ENCODE data around the gene TMEM121. TPM values are rescaled to one million over a fixed set of nuclear protein-coding genes. Genes with fewer than 3 reads are reported as not detected.

The TMEM121 gene
- total and polyA plus RNA-seq, 2 of the 8 experiments (the other 6 are each of a cell fraction or from before 2014, with no cell fraction given) = 1.9 TPM; not detected in 1

DNA sequence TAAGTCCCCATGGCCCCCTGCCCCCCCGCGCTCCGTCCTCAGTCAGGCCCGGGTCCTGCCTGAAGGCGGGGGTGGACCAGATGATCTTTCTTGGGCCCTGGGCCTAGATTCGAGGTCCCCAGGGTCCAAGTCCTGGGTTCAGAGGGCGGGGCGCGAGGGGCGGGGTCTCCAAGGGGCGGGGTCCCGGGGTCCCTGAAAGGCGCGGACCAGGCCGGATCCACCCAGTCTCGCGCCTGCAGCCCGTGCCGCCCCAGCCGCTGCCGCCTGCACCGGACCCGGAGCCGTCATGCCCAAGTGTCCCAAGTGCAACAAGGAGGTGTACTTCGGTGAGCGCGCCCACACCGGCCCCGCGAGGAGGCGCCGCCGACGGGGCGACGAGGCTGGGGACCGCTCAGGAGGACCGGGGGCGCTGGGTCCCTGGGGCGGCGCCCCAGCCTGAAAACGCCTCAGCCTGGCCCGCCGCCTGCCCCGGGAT is 39.4 kb upstream of the TMEM121 start:
- Histone ChIP-seq H3K4me1 (replicated peaks in 1 of 4; ENCODE audit: control insufficient read depth in 3 of 4, insufficient read depth in 4 of 4, low read length in 3 of 4) (peaks cover 0 to 25% (median 8%) of the 10 kb centered on the region in 4 experiments; a peak in 5 of 7 replicates), H2BK15ac (ENCODE audit: low read length) (no peak overlapping the region), H4K8ac (ENCODE audit: extremely low read depth, insufficient read depth, low read length) (peak overlapping the region; percentile 68; the same call in 1 of the 2 replicates), H3K9me3 (ENCODE audit: insufficient read depth in 2 of 2, low read depth in 1 of 2, low read length in 1 of 2) (no peaks in the 10 kb centered on the region), H3K23me2 (ENCODE audit: low read depth, low read length) (peaks cover 9% of the 10 kb centered on the region; the same call in 1 of the 2 replicates), H2AFZ (ENCODE audit: low read length) (no peak overlapping the region), H3K4me3 (ENCODE audit: extremely low read depth in 1 of 4, insufficient read depth in 2 of 4, low read depth in 3 of 4, low read length in 4 of 4) (peak overlapping the region; percentile 21 to 61 (median 24); a peak in 7 of 8 replicates), H3K9ac (replicated peaks in 1 of 4; ENCODE audit: extremely low read depth in 1 of 4, low read depth in 3 of 4, low read length in 3 of 4) (no peak overlapping the region; a peak in 1 of 7 replicates), H2BK5ac (ENCODE audit: low read depth, low read length) (no peak overlapping the region), H3K14ac (ENCODE audit: insufficient read length) (no peak overlapping the region), H3K27ac (ENCODE audit: low read depth, low read length) (no peak overlapping the region), H2BK20ac (ENCODE audit: low read length) (no peak overlapping the region), H2BK120ac (replicated peaks; ENCODE audit: low read depth, low read length) (no peak overlapping the region), H3K56ac (replicated peaks; ENCODE audit: insufficient read length, low read depth, low read length) (no peak overlapping the region), H3K27me3 (replicated peaks in 1 of 4; ENCODE audit: control insufficient read depth in 3 of 4, extremely low read depth in 1 of 4, insufficient read depth in 3 of 4, low read length in 3 of 4) (peaks cover 30 to 70% (median 58%) of the 10 kb centered on the region in 4 experiments), H3K4ac (replicated peaks; ENCODE audit: insufficient read length, low read depth, low read length) (no peak overlapping the region), H3K23ac (ENCODE audit: insufficient read length) (no peak overlapping the region), H4K20me1 (replicated peaks in 1 of 2; ENCODE audit: control insufficient read depth in 1 of 2, insufficient read depth in 2 of 2, low read length in 2 of 2) (peaks cover 0 to 11% of the 10 kb centered on the region in 2 experiments), H2BK12ac (ENCODE audit: low read depth, low read length) (no peak overlapping the region), H3K79me1 (ENCODE audit: low read depth, low read length) (no peaks in the 10 kb centered on the region), H3K36me3 (ENCODE audit: control insufficient read depth in 2 of 4, insufficient read depth in 4 of 4, low read length in 3 of 4) (no peaks in the 10 kb centered on the region), H3K18ac (ENCODE audit: extremely low read depth, low read length) (no peak overlapping the region; the same call in 1 of the 2 replicates), H4K91ac (replicated peaks; ENCODE audit: insufficient read length, low read length) (no peak overlapping the region), H2AK5ac (ENCODE audit: low read depth, low read length) (no peak overlapping the region), H3K4me2 (ENCODE audit: insufficient read depth in 1 of 2, low read depth in 2 of 2, low read length in 2 of 2) (peak overlapping the region; percentile 53 to 75), H4K5ac (ENCODE audit: insufficient read length, low read depth, low read length) (no peak overlapping the region), H3K79me2 (ENCODE audit: control insufficient read depth in 1 of 2, insufficient read depth in 2 of 2, low read length in 2 of 2) (no peaks in the 10 kb centered on the region)
- POLR2A ChIA-PET (ENCODE audit: partially characterized antibody) = interaction anchor here (1.5 kb wide), 1 partner anchor 10 kb away, joined by 8 read pairs; no protein-coding TSS in a partner anchor
- FAIRE-seq (no peak), DNase-seq (ENCODE audit: low read depth in 1 of 2, low spot score in 2 of 2) (peak in 1 of 2 experiments; percentile 70)
- TF ChIP-seq RXRA (IDR thresholded peaks at IDR 0.05; ENCODE audit: insufficient read depth, low read depth, low read length) (no peak), CREB1 (IDR thresholded peaks at IDR 0.05) (0 out of 2 replicates have a peak, but pooled peaks have one; percentile 10), RNF2 (IDR thresholded peaks at IDR 0.05; ENCODE audit: borderline replicate concordance, low read depth, low read length, missing control alignments, poor library complexity, severe bottlenecking) (peak; percentile 11), EZH2 (IDR thresholded peaks at IDR 0.05; ENCODE audit: low read depth, low read length, severe bottlenecking) (peak; percentile 60), TAF1 (IDR thresholded peaks at IDR 0.05; ENCODE audit: low read depth, low read length) (0 out of 2 replicates have a peak, but pooled peaks have one; percentile 32), SUZ12 (IDR thresholded peaks at IDR 0.05; ENCODE audit: low read length) (no peak), JUN (IDR thresholded peaks at IDR 0.05; ENCODE audit: low read depth, low read length) (no peak), SRF (IDR thresholded peaks at IDR 0.05; ENCODE audit: low read depth, low read length) (no peak)
- TF ChIP-seq, protein P1, sequence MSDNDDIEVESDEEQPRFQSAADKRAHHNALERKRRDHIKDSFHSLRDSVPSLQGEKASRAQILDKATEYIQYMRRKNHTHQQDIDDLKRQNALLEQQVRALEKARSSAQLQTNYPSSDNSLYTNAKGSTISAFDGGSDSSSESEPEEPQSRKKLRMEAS (IDR thresholded peaks at IDR 0.05) = peak; percentile 44; the same call in 1 of the 2 replicates
- TF ChIP-seq, protein P2, sequence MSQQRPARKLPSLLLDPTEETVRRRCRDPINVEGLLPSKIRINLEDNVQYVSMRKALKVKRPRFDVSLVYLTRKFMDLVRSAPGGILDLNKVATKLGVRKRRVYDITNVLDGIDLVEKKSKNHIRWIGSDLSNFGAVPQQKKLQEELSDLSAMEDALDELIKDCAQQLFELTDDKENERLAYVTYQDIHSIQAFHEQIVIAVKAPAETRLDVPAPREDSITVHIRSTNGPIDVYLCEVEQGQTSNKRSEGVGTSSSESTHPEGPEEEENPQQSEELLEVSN (IDR thresholded peaks at IDR 0.05) = 0 out of 2 replicates have a peak, but pooled peaks have one; percentile 18
- CTCF ChIA-PET (ENCODE audit: partially characterized antibody) = interaction anchor here (1.0 to 1.7 kb wide), 4 partner anchors 10 to 283 kb away, joined by 4 to 17 read pairs (median 5); no protein-coding TSS in a partner anchor
- WGBS, 2 experiments (ENCODE audit: extremely low coverage in 1 of 2, insufficient coverage in 1 of 2, insufficient read length in 1 of 2, insufficient replicate concordance in 2 of 2, low coverage in 1 of 2, low lambda C conversion rate in 2 of 2, missing lambda C conversion rate in 1 of 2) = 6% methylated on average over 24 of the region's 45 CpGs; no CpG with 5 or more reads in 1 of the 2 experiments

All from H1 (cell line).